SJSA1 (cell line): ENCODE measurements around the gene THBS3. TPM values are rescaled to one million over a fixed set of nuclear protein-coding genes. Genes with fewer than 3 reads are reported as not detected.

Experiments
- DNase-seq, 2 experiments: peaks; one replicate each; pipeline ENCODE4 v3.0.0-alpha.2; 2015 to 2020; ENCODE audit warnings: low spot score in 2 of 2, low read depth in 1 of 2
- H3K27ac ChIP-seq: fragments of 250-450 bp; sonication (Bioruptor Pico); 2 replicates; pipeline ENCODE4 v1.5.1; 2020; ENCODE audit warnings: mild to moderate bottlenecking, moderate library complexity
- H3K27me3 ChIP-seq: fragments of 250-450 bp; sonication (Bioruptor Pico); replicated peaks from 2 replicates; pipeline ENCODE4 v1.5.1; 2020; ENCODE audit warnings: mild to moderate bottlenecking, moderate library complexity
- H3K36me3 ChIP-seq: fragments of 250-450 bp; sonication (Bioruptor Pico); 2 replicates; pipeline ENCODE4 v1.5.1; 2020; ENCODE audit warnings: mild to moderate bottlenecking
- H3K4me1 ChIP-seq: fragments of 250-450 bp; sonication (Bioruptor Pico); replicated peaks from 2 replicates; pipeline ENCODE4 v1.6.1; 2021; ENCODE audit warnings: mild to moderate bottlenecking
- H3K4me3 ChIP-seq: fragments of 250-450 bp; sonication (Bioruptor Pico); 2 replicates; pipeline ENCODE4 v1.5.1; 2020; ENCODE audit warnings: mild to moderate bottlenecking
- H3K9me3 ChIP-seq: fragments of 250-450 bp; sonication (Bioruptor Pico); replicated peaks from 2 replicates; pipeline ENCODE4 v1.5.1; 2020; ENCODE audit warnings: mild to moderate bottlenecking
- total RNA-seq: library from RNA; depleted of rRNA; stranded (reverse); fragments of >200 nt; shearing (Covaris generic); gene quantifications from 2 replicates; pipeline ENCODE4 v1.2.3, GENCODE V29; 2014; rRNA removed

THBS3 gene
- 3.2 and 5.4 TPM in 2 replicates for total RNA-seq

GRCh38 chr1:155207806-155208540 is at the start of gene THBS3:
THBS3 (minus strand) TSS chr1:155207897; CDS start chr1:155207876, 21 bp downstream.
- DNase-seq, result no peak
- Histone ChIP-seq H3K4me1 (peaks cover 25% of the 10 kb centered on the region), H3K27ac (peak within 1 kb of the TSS; percentile 100), H3K36me3 (peaks cover 11% of the 10 kb centered on the region), H3K27me3 (no peaks in the 10 kb centered on the region), H3K9me3 (no peaks in the 10 kb centered on the region), H3K4me3 (peak within 1 kb of the TSS; percentile 95)

- no peak for DNase-seq
Observed at GRCh38 chr1:155256058-155256852, 48.6 kb upstream of the THBS3 start.

GRCh38 chr1:155255243-155256007 is 47.7 kb upstream of the THBS3 start, which contains the start of gene ENTREP3:
ENTREP3 (minus strand) TSS chr1:155255483; CDS start chr1:155254877, 606 bp downstream.
- Histone ChIP-seq H3K36me3 (peaks cover 39% of the 10 kb centered on the region), H3K9me3 (no peaks in the 10 kb centered on the region), H3K27me3 (no peaks in the 10 kb centered on the region), H3K4me3 (peak within 1 kb of the TSS; percentile 50), H3K27ac (peak within 1 kb of the TSS; percentile 70), H3K4me1 (peaks cover 32% of the 10 kb centered on the region)
- DNase-seq, result peak; percentile 86 to 90

More at GRCh38 chr1:155256058-155256852, 48.6 kb upstream of the THBS3 start:
- Histone ChIP-seq H3K4me3 (peak overlapping the region; percentile 50), H3K9me3 (no peaks in the 10 kb centered on the region), H3K27me3 (no peaks in the 10 kb centered on the region), H3K36me3 (peaks cover 47% of the 10 kb centered on the region), H3K4me1 (peaks cover 28% of the 10 kb centered on the region), H3K27ac (peak overlapping the region; percentile 70)

- DNase-seq, result peak in 1 of 2 experiments; percentile 39
- Histone ChIP-seq H3K4me1 (peaks cover 34% of the 10 kb centered on the region), H3K27ac (no peak overlapping the region), H3K9me3 (no peaks in the 10 kb centered on the region), H3K4me3 (peak overlapping the region; percentile 50), H3K27me3 (no peaks in the 10 kb centered on the region), H3K36me3 (peaks cover 33% of the 10 kb centered on the region)
Observed at GRCh38 chr1:155254714-155255242, 47.1 kb upstream of the THBS3 start.

- Histone ChIP-seq H3K36me3 (peaks cover 28% of the 10 kb centered on the region), H3K27me3 (no peaks in the 10 kb centered on the region), H3K4me1 (peaks cover 34% of the 10 kb centered on the region), H3K27ac (no peak overlapping the region), H3K9me3 (no peaks in the 10 kb centered on the region), H3K4me3 (peak overlapping the region; percentile 50)
- DNase-seq, result no peak
Observed at GRCh38 chr1:155254228-155254713, 46.6 kb upstream of the THBS3 start.

- H3K27ac ChIP-seq, result no peak overlapping the region
- no peak for DNase-seq
- peaks cover 28% of the 10 kb centered on the region for H3K36me3 ChIP-seq
Observed at GRCh38 chr1:155253797-155254196, 46.1 kb upstream of the THBS3 start.

GRCh38 chr1:155253208-155253607 is 45.5 kb upstream of the THBS3 start:
- no peaks in the 10 kb centered on the region for H3K9me3 ChIP-seq
- DNase-seq, result no peak
- H3K4me1 ChIP-seq, result peaks cover 34% of the 10 kb centered on the region
- H3K36me3 ChIP-seq, result peaks cover 23% of the 10 kb centered on the region
- no peaks in the 10 kb centered on the region for H3K27me3 ChIP-seq
- no peak overlapping the region for H3K4me3 ChIP-seq
- no peak overlapping the region for H3K27ac ChIP-seq

More at GRCh38 chr1:155253797-155254196, 46.1 kb upstream of the THBS3 start:
- Histone ChIP-seq H3K27me3 (no peaks in the 10 kb centered on the region), H3K4me1 (peaks cover 34% of the 10 kb centered on the region), H3K9me3 (no peaks in the 10 kb centered on the region), H3K4me3 (no peak overlapping the region)

GRCh38 chr1:155251566-155251965 is 43.9 kb upstream of the THBS3 start:
- no peaks in the 10 kb centered on the region for H3K27me3 ChIP-seq
- H3K9me3 ChIP-seq, result no peaks in the 10 kb centered on the region
- no peak for DNase-seq
- no peak overlapping the region for H3K27ac ChIP-seq
- H3K36me3 ChIP-seq, result peaks cover 12% of the 10 kb centered on the region
- H3K4me3 ChIP-seq, result no peak overlapping the region
- H3K4me1 ChIP-seq, result peaks cover 34% of the 10 kb centered on the region

GRCh38 chr1:155250633-155251449 is 43.1 kb upstream of the THBS3 start:
- Histone ChIP-seq H3K27me3 (no peaks in the 10 kb centered on the region), H3K27ac (0 out of 2 replicates have a peak overlapping the region, but pooled peaks have one; percentile 23), H3K9me3 (no peaks in the 10 kb centered on the region), H3K4me3 (peak overlapping the region; percentile 13), H3K36me3 (peaks cover 5% of the 10 kb centered on the region), H3K4me1 (peaks cover 30% of the 10 kb centered on the region)
- peak; percentile 83 to 95 for DNase-seq

- Histone ChIP-seq H3K27ac (0 out of 2 replicates have a peak overlapping the region, but pooled peaks have one; percentile 23), H3K9me3 (no peaks in the 10 kb centered on the region), H3K4me1 (peaks cover 28% of the 10 kb centered on the region), H3K27me3 (no peaks in the 10 kb centered on the region), H3K36me3 (no peaks in the 10 kb centered on the region; the same call in 1 of the 2 replicates), H3K4me3 (peak overlapping the region; percentile 13)
- no peak for DNase-seq
Observed at GRCh38 chr1:155250246-155250632, 42.5 kb upstream of the THBS3 start.

- Histone ChIP-seq H3K4me3 (no peak overlapping the region), H3K4me1 (peaks cover 25% of the 10 kb centered on the region)
- DNase-seq, result no peak
Observed at GRCh38 chr1:155247667-155248553, 40.2 kb upstream of the THBS3 start.

More at GRCh38 chr1:155247667-155248553, 40.2 kb upstream of the THBS3 start:
- no peaks in the 10 kb centered on the region; the same call in 1 of the 2 replicates for H3K36me3 ChIP-seq
- H3K9me3 ChIP-seq, result no peaks in the 10 kb centered on the region
- no peaks in the 10 kb centered on the region for H3K27me3 ChIP-seq
- no peak overlapping the region for H3K27ac ChIP-seq
